WI38 (cell line): ENCODE measurements around the gene IL17RA.

Experiments
- H3K4me3 ChIP-seq: 2 replicates; pipeline ENCODE4 v1.5.1; 2011; ENCODE audit warnings: low read depth, mild to moderate bottlenecking, control low read depth, low read length
- CTCF ChIP-seq: IDR thresholded peaks from 2 replicates; pipeline ENCODE4 v1.5.1; 2012; ENCODE audit warnings: low read depth, mild to moderate bottlenecking, control low read depth, low read length

IL17RA gene

GRCh38 chr22:17047656-17048055 is 37.1 kb upstream of the IL17RA start:
- no peak for TF ChIP-seq CTCF
- H3K4me3 ChIP-seq = no peak overlapping the region

DNA sequence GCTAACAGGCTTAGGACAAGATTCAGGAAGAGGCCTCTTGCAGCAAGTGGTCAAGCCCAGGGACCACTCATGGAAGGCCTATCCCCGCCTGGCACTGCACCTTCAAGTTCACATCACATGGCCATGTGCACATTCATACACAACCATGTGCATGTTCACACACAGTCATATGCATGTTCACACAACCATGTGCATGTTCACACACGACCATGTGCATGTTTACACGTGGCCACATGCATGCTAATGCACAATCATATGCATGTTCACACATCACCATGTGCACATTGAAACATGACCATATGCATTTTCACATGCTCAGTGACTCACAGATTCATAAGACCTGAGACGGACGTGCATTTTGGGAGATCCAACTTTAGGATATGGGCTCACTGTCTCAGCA is 28.7 kb upstream of the IL17RA start:
- no peak for TF ChIP-seq CTCF
- no peak overlapping the region for H3K4me3 ChIP-seq

DNA sequence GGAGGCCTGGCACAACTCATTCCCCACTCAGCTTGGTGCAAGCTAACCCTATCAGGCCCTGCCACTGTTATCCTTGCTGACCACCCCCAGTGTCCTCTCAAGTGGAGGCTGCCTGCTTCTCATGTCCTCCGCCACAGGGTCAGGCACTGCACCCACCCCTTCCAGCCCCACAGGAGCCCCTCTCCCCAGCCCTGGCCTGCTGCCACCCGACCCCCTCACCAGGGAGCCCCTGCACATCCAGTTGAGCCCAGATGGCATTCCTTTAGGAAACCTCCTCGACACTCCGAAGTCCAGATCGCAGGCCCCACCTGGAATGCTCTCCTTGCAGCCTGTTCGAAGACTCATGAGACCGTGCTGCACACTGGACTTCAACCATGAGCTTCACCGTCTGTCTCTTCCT is 28.0 kb upstream of the IL17RA start:
- TF ChIP-seq CTCF = no peak
- H3K4me3 ChIP-seq = no peak overlapping the region

- peak; percentile 96 for TF ChIP-seq CTCF
- H3K4me3 ChIP-seq = no peak overlapping the region
Measured at GRCh38 chr22:17057959-17058814, 26.6 kb upstream of the IL17RA start.

DNA sequence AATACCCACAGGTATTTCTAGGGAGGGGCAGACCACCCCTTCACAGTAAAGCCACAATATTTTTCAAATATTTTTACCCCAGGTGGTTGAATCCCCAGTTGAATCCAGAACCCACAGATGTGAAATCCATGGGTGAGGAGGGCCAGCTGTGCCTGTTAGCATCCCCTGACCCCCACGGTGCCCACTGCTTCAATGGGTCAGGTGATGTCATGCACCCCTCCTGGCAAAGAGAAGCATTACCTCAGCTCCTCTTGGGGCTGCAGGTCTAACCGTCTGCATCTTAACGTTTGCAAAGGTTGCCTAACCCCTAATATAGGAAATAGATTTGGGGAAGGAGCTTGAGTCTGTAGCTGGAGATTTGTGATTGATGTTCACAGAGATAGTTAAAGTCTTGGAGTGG is 24.7 kb upstream of the IL17RA start:
- TF ChIP-seq CTCF = no peak
- H3K4me3 ChIP-seq = no peak overlapping the region

GRCh38 chr22:17063411-17064106 is 21.2 kb upstream of the IL17RA start:
- TF ChIP-seq CTCF = no peak
- no peak overlapping the region for H3K4me3 ChIP-seq

DNA sequence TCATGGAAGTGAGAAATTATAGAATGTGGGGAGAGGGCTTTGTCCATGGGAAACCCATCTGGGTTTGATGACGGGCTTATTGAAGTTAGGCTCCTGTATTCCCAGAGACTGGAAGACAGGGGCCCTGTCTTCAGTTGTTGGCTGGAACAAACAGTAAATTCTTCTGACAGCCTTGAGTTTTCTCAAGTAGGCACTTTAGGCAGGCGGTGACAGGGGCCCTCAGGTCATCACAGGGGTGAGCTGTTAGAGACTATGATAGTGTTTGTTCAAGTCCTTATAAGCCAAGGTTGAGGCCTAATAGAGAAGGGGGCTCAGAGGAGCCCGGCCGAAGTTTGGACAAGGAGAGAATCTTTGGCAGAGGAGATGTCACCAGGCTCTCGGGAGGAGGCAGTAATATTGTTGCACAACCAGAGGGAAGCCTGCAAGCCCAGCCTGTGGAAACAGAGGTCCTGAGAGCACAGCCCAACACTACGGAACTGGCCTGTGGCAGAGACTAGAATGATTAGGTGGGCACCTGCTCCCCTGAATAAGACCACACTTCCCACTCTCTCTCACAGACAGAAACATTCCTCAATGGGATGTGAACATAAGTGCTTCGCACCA is 20.2 kb upstream of the IL17RA start:
- no peak overlapping the region for H3K4me3 ChIP-seq
- TF ChIP-seq CTCF = no peak
